Transverse colon (tissue), 4 donors: ENCODE results near the gene CLK4.
"Not testable (repeated sequence)": the region's sequence is repeated elsewhere in the genome, so short reads cannot be mapped to it uniquely, and the experiment has no call there.

Experiments
- EP300 ChIP-seq: sonication (generic); formaldehyde crosslinking; IDR thresholded peaks from one replicate; pipeline ENCODE4 v1.6.1; 2017; ENCODE audit warnings: antibody characterized with exemption, low read depth
- POLR2A ChIP-seq: fragments of 450-650 bp; IDR thresholded peaks from one replicate; pipeline ENCODE4 v1.6.1; 2016; ENCODE audit warnings: antibody characterized with exemption, mild to moderate bottlenecking, moderate library complexity
- POLR2AphosphoS5 ChIP-seq, 3 donors: sonication (generic); formaldehyde crosslinking; IDR thresholded peaks; one replicate each; pipeline ENCODE4 v1.6.1; 2016; ENCODE audit warnings: antibody characterized with exemption in 3 of 3
- TF ChIP-seq, protein P1 (sequence below), 5 experiments: fragments of 200-600 bp in 3 of 5; fragments of 450-650 bp in 2 of 5; sonication (generic) in 3 of 5; IDR thresholded peaks; 1 replicate in 2 of 5; 2 replicates in 3 of 5; pipeline ENCODE4 v1.5.1; 2016 to 2017; ENCODE audit warnings: antibody characterized with exemption in 5 of 5, inconsistent platforms in 3 of 5, mild to moderate bottlenecking in 2 of 5, moderate library complexity in 1 of 5

DNA sequence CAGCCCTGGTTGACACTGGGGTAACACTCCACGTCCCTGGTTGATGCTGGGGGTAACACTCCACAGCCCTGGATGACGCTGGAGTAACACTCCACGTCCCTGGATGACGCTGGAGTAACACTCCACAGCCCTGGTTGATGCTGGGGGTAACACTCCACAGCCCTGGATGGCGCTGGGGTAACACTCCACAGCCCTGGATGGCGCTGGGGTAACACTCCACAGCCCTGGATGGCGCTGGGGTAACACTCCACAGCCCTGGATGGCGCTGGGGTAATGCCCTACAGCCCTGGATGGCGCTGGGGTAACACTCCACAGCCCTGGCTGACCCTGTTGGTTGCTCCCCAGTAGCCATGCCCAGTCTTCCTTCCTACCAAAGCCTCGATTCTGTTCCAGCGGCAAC is 41.4 kb downstream of the CLK4 start:
- TF ChIP-seq, protein P1, sequence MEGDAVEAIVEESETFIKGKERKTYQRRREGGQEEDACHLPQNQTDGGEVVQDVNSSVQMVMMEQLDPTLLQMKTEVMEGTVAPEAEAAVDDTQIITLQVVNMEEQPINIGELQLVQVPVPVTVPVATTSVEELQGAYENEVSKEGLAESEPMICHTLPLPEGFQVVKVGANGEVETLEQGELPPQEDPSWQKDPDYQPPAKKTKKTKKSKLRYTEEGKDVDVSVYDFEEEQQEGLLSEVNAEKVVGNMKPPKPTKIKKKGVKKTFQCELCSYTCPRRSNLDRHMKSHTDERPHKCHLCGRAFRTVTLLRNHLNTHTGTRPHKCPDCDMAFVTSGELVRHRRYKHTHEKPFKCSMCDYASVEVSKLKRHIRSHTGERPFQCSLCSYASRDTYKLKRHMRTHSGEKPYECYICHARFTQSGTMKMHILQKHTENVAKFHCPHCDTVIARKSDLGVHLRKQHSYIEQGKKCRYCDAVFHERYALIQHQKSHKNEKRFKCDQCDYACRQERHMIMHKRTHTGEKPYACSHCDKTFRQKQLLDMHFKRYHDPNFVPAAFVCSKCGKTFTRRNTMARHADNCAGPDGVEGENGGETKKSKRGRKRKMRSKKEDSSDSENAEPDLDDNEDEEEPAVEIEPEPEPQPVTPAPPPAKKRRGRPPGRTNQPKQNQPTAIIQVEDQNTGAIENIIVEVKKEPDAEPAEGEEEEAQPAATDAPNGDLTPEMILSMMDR (IDR thresholded peaks at IDR 0.05): not testable (repeated sequence)
- not testable (repeated sequence) for TF ChIP-seq POLR2A; POLR2AphosphoS5 (IDR thresholded peaks at IDR 0.05); EP300
